Measurements from ENCODE around the gene TCIRG1.

DNA sequence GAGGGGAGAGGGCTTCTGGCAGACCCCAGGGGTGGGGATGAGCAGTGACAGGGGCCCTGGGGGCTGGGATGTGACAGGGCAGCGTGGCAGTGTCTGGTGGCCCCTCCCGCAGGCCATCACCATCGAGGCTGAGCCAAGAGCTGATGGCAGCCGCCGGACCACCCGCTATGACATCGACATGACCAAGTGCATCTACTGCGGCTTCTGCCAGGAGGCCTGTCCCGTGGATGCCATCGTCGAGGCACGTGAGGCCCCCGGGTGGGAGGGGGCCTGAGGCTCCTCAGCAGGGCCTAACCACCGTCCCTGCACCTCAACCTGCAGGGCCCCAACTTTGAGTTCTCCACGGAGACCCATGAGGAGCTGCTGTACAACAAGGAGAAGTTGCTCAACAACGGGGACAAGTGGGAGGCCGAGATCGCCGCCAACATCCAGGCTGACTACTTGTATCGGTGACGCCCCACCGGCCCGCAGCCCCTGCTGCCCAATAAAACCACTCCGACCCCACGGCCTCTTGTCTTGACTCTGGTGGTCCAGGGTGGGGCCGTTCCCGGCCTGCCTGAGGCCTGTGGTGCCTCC is 2.6 kb upstream of the TCIRG1 start:
- TF ChIP-seq, protein P1, sequence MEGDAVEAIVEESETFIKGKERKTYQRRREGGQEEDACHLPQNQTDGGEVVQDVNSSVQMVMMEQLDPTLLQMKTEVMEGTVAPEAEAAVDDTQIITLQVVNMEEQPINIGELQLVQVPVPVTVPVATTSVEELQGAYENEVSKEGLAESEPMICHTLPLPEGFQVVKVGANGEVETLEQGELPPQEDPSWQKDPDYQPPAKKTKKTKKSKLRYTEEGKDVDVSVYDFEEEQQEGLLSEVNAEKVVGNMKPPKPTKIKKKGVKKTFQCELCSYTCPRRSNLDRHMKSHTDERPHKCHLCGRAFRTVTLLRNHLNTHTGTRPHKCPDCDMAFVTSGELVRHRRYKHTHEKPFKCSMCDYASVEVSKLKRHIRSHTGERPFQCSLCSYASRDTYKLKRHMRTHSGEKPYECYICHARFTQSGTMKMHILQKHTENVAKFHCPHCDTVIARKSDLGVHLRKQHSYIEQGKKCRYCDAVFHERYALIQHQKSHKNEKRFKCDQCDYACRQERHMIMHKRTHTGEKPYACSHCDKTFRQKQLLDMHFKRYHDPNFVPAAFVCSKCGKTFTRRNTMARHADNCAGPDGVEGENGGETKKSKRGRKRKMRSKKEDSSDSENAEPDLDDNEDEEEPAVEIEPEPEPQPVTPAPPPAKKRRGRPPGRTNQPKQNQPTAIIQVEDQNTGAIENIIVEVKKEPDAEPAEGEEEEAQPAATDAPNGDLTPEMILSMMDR (IDR thresholded peaks at IDR 0.05): no peak
- TF ChIP-seq POLR2A (IDR thresholded peaks at IDR 0.05) (no peak), EP300 (IDR thresholded peaks at IDR 0.05) (no peak)

All from upper lobe of left lung (tissue), 4 donors.